HG03469 (cell line): ENCODE data around the gene DLG3.

Experiments
- ATAC-seq: cut with Tn5 transposase; IDR thresholded peaks from one replicate; pipeline ENCODE4 v1.9.1; 2021; ENCODE audit warnings: mild to moderate bottlenecking, moderate library complexity, moderate number of reproducible peaks; ENCODE audit not compliant: unreplicated experiment

DLG3 gene

DNA sequence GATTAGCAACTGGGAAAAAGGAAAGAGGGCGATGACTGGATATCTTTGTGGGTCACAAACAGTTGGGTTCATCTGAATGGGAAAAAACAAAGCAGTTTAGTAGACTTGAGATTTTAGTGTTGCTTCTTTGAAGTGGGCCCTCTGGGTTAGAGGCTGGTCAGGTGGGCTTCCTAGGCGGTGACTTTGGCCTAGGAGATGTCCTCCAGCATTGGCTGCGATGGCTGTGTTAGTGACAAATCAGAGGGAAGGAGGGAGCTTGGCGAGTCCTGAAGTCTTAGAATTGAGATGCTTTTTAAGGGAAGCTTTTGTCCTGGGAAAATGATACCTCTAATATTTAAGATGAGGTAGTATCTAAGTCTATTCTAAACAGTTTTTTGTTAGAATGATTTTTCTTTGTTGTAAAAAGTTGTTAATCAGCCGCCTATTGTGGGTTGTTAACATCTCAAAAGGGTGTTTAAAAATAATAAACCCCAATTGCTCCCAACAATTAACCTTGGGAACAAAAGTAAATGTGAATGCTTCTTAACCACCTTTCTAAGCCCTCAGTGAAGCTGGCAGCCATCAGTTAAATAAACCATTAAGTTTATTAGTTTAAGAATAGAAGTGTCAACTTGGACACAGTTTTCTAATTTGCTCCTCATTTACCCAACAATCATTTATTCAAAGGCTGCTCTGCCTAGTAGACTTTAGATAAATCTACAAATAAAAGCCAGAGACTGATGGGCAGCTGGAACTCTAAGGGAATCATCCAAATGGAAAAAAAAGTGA, 31.7 kb downstream of the DLG3 start:
- ATAC-seq, result no peak

DNA sequence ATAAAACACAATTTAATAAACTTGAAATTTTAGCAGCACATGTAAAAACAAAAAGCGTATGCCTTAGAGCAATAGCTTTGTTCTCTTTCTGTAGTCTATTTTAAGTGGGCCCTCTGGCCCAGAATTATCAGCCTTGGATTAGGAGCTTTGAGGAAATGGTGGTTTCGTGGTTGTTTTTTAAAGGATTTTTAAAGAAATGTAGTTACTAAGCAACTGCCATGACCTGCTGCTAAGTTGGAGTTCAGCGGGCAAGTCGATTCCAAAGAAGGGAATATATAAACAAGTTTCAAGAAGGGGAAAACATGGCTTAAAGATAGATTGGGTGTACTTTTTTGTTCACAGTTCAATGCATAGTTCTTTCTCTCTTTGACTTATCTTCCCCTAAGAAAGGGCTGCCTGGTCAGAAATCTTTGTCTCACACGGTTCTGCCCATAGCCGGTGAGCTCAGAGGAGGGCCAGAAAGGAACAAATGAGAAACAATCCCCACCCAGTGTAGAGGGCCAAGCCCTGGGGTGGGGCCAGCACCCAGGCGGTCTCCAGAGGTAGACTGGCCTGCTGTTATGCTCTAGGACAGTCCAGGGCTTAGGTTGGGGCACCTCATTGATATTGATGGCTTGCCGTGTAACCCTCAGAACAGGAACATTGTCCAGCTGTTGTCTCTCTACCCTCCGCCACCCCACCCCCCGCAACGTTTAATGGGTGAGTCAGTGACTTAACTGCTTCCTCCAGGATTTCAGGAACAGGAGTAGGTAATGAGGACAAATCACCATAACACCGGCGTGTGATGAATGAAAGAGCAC, 32.5 kb downstream of the DLG3 start:
- ATAC-seq, result no peak

DNA sequence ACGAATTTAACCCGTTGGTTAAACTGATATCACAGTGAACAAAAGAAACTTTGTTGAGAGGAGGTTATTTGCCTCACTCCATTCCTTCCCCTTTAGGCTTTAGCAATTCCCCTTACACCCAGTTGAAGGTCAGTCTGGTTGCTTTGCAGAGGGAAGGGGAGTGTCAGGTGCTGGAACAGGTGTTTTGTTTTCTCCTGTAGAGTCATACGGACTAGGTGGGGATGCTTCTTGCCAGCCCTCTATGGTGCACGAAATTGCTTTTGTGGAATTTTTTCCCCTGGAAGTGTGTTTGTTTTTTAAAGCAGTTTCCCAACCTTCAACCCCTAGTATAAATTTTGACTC, 33.1 kb downstream of the DLG3 start:
- ATAC-seq, result no peak

DNA sequence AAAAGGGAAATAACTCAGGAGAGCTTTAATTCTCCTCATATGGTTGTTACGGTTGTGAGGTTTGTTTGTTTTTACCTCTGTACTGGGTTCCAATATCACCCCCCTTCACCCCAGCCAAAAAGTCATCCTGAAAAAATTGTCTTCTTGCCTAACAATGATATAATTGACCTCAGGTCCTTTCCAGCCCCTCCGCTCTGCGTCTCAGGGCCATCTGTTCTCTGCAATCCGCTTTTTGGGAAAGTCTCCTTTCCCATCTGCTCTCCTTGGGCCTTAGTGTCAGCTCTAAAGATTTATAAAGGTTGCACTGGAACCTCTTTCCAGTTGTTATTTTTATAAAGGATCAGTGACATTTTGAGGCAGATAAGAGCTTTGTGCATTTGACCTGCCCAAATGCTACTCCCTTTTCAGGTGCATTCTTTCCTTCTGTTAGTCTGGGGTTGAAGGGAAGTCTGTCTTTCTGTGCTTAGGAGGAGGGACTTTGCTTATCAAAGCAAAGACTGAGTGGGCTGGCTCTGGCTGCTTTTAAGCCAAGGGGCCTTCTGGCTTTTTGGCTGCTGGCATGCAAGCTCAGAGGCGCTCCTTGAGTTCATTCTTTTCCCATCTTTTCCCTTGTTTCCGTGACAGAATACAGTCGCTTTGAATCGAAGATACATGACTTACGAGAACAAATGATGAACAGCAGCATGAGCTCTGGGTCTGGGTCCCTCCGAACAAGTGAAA, 34.1 kb downstream of the DLG3 start:
- no peak for ATAC-seq

DNA sequence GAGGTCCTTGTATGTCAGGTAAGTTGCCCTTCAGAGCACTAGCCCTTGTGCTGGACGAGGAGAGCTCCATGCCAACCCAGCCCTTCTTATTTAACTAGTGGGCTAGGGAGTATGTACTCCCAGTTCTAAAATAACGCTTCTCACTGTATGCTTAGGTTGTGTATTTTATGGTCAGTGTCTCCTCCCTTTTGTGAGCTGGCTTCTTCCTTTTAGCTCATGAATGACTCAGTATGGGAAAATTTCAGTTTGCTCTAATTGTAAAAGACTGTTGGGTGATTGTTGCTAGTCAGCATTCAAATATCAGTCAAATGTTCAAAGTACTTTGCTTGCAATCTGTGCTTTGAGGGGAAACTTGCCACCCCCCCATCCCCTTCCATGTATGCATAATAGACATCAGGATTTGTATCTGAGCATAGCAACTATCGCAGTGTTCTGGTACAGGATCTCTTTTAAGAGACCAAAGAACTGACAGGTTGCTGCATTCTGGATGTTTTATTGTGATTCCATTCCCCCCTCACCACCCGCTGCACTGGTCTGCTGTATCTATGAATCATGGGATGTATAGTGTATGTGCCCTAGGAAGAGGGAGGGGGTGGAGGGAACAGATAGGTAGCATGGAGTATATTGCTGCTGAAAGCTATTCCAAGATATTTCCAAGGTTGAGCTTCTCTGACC, 34.7 kb downstream of the DLG3 start:
- no peak for ATAC-seq

DNA sequence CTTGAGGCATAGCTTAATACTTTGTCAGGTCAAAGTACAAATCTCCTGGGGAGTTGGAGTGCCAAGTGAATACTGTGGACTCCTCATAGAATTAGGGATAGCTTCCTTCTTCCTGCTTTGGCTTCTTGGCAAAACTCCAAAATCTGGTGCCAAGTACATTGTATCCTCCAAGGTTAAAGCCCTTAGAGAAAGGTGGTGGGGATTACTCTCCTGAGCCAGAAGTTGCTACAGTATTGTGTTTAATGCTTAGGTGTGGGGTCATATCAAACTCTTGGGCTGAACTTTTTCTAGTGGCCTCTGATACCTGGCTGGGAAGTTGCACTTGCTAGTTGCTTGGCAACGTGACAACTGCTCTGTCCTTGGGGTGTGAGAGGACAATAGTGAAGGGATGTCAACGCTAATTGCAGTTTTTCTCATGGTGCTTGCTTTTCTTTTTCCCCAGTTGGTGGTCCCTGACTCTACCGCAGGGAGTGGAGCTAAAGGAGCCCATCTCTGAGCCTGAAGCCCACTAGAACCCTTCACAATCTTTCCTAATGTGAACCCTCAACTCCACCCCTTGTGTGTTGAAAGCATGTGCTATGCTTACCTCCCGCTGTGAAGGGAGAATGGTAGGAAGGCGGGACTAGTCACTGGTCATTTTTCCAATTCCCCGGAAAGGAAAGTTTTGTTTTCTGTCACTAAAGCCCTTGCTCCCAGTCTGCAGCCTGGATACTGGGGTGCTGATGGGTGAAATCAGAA, 35.5 kb downstream of the DLG3 start:
- no peak for ATAC-seq

DNA sequence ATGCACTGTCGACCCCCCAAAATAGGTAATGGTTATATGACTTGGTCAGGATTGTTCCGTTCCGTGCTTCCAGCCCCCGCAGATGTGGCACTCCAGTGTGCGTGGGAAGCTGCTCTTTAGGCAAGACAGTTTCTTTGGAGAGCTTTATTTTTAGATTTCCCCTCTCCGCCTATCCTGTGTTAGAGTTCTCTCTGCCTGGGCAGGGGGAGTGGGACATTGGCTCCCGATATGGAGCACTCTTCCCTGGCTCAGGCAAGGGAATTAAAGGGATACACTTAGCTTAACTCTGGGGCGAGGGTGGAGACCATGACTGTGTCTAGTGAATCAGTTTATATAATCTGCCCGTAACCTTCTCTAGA, 36.0 kb downstream of the DLG3 start:
- no peak for ATAC-seq

DNA sequence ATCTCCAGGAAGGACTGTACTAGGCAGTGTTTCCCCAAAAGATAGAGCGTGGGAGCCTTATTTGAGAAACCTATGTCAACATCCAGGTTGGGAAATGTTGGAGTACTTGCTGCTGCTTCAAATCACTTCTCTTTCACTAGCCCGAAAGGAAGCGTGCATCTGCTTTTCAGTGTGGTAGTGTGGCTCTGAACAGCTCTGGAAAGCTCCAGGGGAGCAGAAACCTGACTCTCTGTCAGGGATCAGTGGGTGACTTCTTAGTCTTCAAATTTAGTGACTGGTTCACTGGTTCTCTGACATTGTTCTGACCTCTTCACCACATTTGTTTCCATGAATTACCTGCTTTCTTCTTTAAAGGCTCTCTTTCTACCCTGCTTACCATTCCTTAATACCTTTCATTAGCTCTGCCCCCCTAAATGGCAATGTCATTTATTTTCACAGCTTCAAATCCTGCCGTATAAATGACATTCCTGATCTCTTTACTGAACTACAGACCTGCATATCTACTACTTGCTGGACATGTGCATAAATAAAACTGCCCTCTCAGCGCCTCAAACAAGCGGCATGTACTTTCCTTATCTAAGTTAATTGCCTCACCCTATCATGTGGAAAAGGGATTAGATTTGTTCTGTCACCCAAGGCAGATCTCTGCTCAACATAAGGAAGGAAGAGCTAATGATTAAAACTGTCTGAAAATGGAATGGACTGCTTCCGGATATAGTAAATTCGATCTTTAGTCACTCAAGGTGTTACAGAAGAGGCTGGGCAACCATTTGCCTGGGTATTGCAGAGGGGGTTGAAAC, 37.0 kb downstream of the DLG3 start:
- no peak for ATAC-seq

DNA sequence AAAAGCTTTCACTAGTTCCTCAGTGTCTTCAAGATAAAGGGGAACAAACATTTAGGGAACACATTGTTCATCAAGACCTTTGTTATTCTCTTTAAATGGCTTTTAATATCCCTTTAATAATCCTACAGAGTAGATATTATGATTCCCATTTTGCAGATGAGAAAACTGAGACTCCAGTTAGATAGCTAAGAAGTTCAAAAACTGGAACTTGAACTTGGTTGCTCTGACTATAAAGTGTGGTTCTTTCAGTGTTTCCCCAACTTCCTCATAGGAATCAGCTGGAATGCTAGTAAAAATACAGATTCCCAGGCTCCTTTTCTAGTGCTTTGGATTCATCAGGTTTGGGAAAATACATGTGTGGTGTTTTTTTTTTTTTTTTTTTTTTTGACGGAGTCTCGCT, 37.7 kb downstream of the DLG3 start:
- ATAC-seq, result no peak

DNA sequence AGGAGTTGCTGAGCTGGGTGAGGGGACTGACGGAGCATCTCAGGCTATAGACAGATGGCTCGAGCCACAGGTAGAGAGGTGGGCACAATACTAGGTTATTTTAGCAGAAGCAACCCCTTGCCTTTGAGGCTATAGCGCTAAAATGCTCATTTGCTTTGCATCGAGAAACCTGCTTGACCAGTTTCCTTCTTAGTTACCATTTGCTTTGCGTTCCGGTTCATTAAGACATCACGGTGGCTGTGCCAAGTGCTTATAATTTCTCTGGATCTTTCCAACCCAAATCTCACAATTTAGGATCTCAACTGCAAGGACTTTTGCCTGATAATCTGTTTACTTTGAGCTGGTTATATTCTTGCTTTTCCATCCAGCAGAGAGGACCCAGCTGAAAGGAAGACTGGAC, 40.8 kb downstream of the DLG3 start:
- ATAC-seq, result no peak

DNA sequence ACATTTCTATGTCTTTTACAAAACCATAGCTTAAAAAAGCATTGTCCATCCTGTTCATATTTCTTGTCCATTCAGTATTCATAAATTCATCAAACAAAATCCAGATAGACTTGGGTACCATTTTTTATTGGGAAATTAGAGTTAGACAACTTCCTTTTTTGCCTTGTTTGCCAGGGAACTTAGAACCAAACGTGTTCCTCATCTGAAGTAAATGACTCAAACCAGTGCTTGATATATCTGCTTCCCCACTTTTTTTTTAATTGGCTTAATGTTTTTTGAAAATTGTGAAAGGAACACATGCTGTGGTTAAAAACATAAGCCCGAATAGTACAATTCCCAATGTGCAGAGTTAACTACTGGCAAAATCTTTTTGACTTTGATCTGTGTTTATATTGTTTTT, 44.2 kb downstream of the DLG3 start:
- ATAC-seq, result no peak

DNA sequence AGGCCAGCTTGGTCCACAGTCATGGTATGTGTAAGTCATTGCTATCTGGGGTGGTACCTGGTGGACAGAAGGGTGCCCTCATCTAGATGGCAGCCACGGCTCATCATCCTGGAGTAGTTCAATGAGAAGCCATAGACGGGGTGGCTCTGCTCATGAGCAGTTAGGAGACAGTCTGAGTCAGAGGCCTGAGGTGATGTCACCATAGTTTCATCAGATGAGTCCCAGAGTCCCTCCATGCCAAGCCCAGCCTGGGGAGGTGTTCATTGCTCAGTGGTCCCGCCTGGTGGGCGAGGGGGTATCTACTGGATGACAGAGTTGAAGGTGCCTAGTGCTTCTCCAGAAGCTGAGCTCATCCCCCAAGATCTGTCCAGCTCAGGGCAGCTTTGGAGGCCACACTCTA, 49.8 kb downstream of the DLG3 start:
- no peak for ATAC-seq

DNA sequence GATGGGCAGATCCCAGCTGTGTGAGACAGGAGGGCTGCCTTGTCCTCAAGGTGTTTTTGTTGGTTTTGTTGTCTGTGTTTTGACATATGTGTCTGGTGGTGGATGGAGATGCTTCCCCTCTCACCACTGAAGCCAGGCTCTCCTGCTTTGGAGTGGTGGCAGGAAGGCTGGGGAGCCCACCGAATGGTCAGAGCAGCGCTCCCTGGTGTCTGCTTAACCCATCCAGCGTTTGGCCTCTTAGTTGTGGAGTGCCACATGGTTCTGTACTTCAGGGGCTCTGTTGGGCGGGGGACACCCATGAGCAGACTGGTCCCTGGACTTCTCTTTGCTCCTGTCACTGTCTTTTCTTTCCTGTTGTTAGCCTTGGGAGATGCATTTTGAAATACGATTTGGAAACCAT, 51.9 kb downstream of the DLG3 start:
- no peak for ATAC-seq

DNA sequence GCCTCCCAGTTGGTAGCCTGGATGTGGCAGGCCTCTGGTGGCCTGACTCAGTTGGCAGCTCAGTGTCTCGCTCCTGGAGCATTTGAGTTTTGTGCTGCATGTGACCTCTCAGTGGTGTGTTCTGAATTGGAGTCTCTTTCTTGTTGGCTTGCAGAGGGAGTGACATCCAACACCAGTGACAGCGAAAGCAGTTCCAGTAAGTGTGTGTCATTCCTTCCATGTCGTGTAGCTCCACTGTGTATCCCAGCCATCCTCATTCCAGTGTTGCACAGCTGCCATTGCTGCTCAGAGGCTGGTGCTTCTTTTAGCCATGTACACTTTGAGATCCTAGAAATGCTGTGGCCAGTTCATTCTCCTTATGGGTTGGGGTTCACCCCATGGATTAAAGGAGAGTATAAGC, 52.4 kb downstream of the DLG3 start:
- ATAC-seq, result no peak

DNA sequence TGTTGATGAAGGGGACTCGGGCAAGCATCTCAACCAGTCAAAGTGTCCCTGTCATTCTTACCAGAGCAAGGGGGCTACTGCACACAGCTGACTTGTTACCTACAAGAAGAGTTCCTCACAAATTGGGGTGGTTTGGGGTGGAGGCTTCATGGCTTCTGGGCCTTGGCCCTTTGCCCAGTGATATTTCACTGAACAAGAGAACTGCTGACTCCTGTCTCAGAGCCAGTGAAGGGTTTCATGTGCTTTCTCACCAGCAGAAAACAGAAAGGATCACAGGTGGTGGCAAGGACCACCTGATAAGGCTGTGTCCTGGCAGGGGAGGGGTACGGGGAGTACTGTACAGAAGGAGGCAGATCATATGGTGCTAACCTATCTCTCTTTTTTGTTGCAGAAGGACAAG, 53.5 kb downstream of the DLG3 start:
- no peak for ATAC-seq

DNA sequence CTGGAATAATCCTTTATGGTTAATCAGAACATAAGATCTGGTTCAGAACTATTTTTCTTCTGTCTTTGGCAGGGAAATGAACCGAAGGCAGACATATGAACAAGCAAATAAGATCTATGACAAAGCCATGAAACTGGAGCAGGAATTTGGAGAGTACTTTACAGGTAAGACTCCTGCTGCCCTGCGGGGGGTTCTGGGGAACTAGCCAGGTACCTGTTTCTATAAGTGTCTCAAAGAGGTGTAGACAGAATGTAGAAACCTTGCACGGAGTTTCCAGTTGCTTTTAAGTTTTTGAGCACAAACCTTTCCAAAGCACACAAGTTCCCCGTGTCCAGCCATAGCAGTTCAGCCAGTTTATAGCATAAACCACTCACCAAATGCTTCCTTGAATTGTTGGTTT, 56.2 kb downstream of the DLG3 start:
- no peak for ATAC-seq

DNA sequence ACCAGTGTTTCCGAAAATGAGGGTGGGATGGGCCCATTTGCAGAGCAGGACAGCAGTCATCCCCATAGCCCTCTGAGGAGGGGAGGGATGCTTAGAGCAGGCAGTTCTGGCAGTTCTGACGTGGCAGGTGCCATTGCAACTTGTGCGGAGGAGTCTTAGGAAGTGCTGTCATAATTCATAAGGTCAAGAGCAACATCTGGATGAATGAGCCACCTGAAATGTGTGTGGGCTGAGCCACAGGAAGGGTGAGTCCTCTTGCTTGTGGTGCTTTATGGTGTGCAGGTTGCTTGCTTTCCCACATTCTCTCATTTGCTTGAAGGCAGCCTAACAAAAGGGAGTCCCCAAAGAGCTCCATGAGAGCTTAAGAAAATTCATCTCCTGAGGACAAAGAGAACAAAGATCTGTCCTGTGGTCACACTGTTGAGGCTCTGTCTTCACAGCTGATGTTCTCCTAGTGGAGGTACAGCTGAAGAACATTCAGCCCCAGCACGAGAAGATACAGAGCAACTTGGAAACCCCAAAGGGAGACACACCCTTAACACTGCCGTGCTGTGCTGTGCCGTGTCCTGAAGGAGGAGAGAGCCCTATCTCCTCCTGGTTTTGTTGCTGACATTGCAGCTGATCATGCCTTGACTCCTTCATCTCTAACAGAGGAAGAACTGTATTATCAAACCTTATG, 60.3 kb downstream of the DLG3 start:
- no peak for ATAC-seq

DNA sequence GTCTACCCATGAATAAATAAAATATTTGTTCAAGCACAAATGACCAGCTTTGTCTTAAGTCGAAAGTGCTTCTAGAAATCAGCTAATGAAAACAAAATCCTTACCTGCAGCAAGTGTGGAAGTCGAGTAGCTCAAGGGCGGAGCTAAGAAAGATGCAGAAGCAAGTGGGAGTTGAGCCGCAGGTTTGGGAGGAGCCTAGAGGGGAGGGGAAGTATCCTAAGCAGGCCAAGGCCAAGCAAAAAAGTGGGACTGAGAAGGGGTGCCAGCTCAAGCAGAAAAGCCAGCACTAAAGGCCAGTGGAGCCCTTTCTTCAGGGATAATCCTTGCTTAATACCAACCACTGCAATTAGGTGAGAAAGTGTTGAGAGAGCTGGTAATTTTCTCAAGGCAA, 60.8 kb downstream of the DLG3 start:
- ATAC-seq, result no peak

DNA sequence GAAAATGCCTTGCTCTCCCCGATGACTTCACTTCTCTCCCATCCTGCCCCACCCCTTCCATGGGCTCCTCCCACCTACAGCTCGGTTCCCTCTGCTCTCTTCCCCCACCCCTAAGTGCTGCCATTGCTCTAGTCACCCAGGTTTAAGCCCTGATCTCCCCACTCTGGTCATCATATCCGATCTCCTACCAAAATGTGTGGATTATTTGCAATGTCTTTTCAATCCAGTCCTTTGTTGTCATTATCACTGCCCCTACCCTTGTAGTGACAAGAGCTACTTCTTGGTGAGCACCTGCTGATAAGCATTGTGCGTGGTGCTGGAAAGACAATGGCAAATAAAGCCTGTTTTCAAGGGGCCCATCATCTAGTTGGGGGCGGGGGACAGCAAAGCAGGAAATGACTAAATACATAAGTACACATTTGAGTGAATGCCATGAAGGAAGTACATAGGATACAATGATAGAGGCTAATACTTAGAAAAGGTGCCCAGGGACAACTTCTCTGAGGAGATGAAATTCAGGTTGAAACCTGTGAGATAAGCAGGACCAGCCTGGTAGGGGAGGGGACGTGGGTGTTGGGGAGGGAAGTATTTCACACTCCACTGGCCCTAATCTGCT, 63.8 kb downstream of the DLG3 start:
- ATAC-seq, result no peak
